Right cardiac atrium (tissue), 5 donors: ENCODE results near the gene PTPRH. TPM values are rescaled to one million over a fixed set of nuclear protein-coding genes. Genes with fewer than 3 reads are reported as not detected.
"Not testable (repeated sequence)": the region's sequence is repeated elsewhere in the genome, so short reads cannot be mapped to it uniquely, and the experiment has no call there.

Experiments used
- ATAC-seq, 2 donors: fragments of 200-7000 bp; cut with Tn5 transposase; one replicate each; pipeline versions ENCODE4 v1.8.0 to v1.9.1; 2020; ENCODE audit warnings: moderate library complexity in 2 of 2, mild to moderate bottlenecking in 1 of 2
- DNase-seq, 3 donors: peaks; one replicate each; pipeline ENCODE4 v3.0.0-alpha.2; 2020
- H3K27ac ChIP-seq: one replicate; pipeline ENCODE4 v1.5.1; 2013; ENCODE audit warnings: mild to moderate bottlenecking, low read length, control low read depth, moderate library complexity
- H3K27me3 ChIP-seq: one replicate; pipeline ENCODE4 v1.6.1; 2013; ENCODE audit not compliant: control insufficient read depth, insufficient read depth
- H3K4me1 ChIP-seq: one replicate; pipeline ENCODE4 v1.6.1; 2013; ENCODE audit warnings: low read length; ENCODE audit not compliant: control insufficient read depth, insufficient read depth
- H3K4me3 ChIP-seq: one replicate; pipeline ENCODE4 v1.5.1; 2013; ENCODE audit warnings: low read length, control low read depth
- H3K9me3 ChIP-seq: one replicate; pipeline ENCODE4 v1.6.1; 2013; ENCODE audit warnings: low read length; ENCODE audit not compliant: control insufficient read depth
- WGBS: extraction: QIAGEN DNeasy Blood & Tissue Kit; methylation state at CpG from one replicate; pipeline ENCODE4 v1.1.7; 2013; 5-methylcytosine and 5-hydroxymethylcytosine counted together
- intact Hi-C, 4 donors: fragments of 100-400 bp; cut with DNase I; formaldehyde crosslinking; loops; one replicate each; pipeline versions ENCODE4 v1.11.0 to v1.14.0; 2022 to 2023
- polyA plus RNA-seq: library from polyadenylated mRNA; stranded (reverse); fragments of 200-250 nt; gene quantifications from one replicate; pipeline ENCODE4 v1.2.3, GENCODE V29; 2013
- total RNA-seq, 4 donors: library from RNA; stranded (reverse); fragmentation: NEBNext Ultra II Directional; extraction: Animal tissue kit (Norgen Biotek cat#: 25700); gene quantifications; one replicate each; pipeline ENCODE4 v1.2.1, GENCODE V29; 2021
- donor health status: healthy with polysubstance abuse.
- donor health status: DM: no; HTN: yes; CAD: no.
- donor health status: DM: no; HTN: no; CAD: no.
- donor health status: DM: no; HTN: yes; CAD: no; lungs with severe emphysema.
- donor health status: DM: yes; HTN: yes; CAD: no.

PTPRH gene
- total and polyA plus RNA-seq, 5 donors, result 0.14 to 3.1 (median 0.72) TPM

- Histone ChIP-seq H3K27ac (no peak overlapping the region), H3K27me3 (no peaks in the 10 kb centered on the region), H3K9me3 (no peaks in the 10 kb centered on the region), H3K4me3 (no peak overlapping the region), H3K4me1 (no peaks in the 10 kb centered on the region)
- DNase-seq (peak in 1 of 3 donors; percentile 39), ATAC-seq (no peak)
- intact Hi-C loops, result no loop called here
- 34% methylated on average over 61 of the region's 61 CpGs for WGBS
Measured at GRCh38 chr19:55161571-55162322, 47.6 kb downstream of the PTPRH start.

GRCh38 chr19:55160986-55161365 is 48.3 kb downstream of the PTPRH start:
- H3K27ac ChIP-seq, result no peak overlapping the region
- no peaks in the 10 kb centered on the region for H3K27me3 ChIP-seq
- no peaks in the 10 kb centered on the region for H3K9me3 ChIP-seq
- ATAC-seq, result no peak
- DNase-seq, result peak in 1 of 3 donors; percentile 40
- no peak overlapping the region for H3K4me3 ChIP-seq
- intact Hi-C loops, result no loop called here
- H3K4me1 ChIP-seq, result no peaks in the 10 kb centered on the region
- 17% methylated on average over 32 of the region's 32 CpGs for WGBS

- ATAC-seq (peak; percentile 53 to 56), DNase-seq (peak; percentile 85 to 95 (median 92))
- intact Hi-C loops, result no loop called here
- Histone ChIP-seq H3K27me3 (no peaks in the 10 kb centered on the region), H3K4me3 (peak overlapping the region; percentile 6), H3K9me3 (no peaks in the 10 kb centered on the region), H3K27ac (peak overlapping the region; percentile 63), H3K4me1 (no peaks in the 10 kb centered on the region)
- 1% methylated on average over 33 of the region's 33 CpGs for WGBS
Measured at GRCh38 chr19:55160128-55160985, 48.9 kb downstream of the PTPRH start.

GRCh38 chr19:55158848-55159749 is 50.2 kb downstream of the PTPRH start:
- H3K27me3 ChIP-seq, result no peaks in the 10 kb centered on the region
- H3K9me3 ChIP-seq, result no peaks in the 10 kb centered on the region
- H3K27ac ChIP-seq, result peak overlapping the region; percentile 98
- intact Hi-C loops, result no loop called here
- ATAC-seq (peak; percentile 70 to 85), DNase-seq (peak; percentile 84 to 91 (median 88))
- peak overlapping the region; percentile 6 for H3K4me3 ChIP-seq
- WGBS, result 29% methylated on average over 18 of the region's 18 CpGs
- no peaks in the 10 kb centered on the region for H3K4me1 ChIP-seq

- ATAC-seq, result no peak
Measured at GRCh38 chr19:55158423-55158822, 50.9 kb downstream of the PTPRH start.

GRCh38 chr19:55157064-55157908 is 52.0 kb downstream of the PTPRH start, which contains the start of gene TNNI3:
Gene TNNI3, minus strand, starts transcription at chr19:55157732. Its CDS starts 143 bp downstream, at chr19:55157589.
- Histone ChIP-seq H3K27me3 (no peaks in the 10 kb centered on the region), H3K27ac (peak within 1 kb of the TSS; percentile 98), H3K9me3 (no peaks in the 10 kb centered on the region), H3K4me1 (no peaks in the 10 kb centered on the region), H3K4me3 (peak within 1 kb of the TSS; percentile 61)
- ATAC-seq (peak; percentile 40 to 41), DNase-seq (peak in 2 of 3 donors; percentile 83 to 91)
- intact Hi-C loops, result no loop called here
- 25% methylated on average over 39 of the region's 39 CpGs for WGBS

More at GRCh38 chr19:55158423-55158822, 50.9 kb downstream of the PTPRH start:
- WGBS, result 33% methylated on average over 4 of the region's 4 CpGs
- H3K4me3 ChIP-seq, result no peak overlapping the region
- H3K27ac ChIP-seq, result peak overlapping the region; percentile 98
- no peaks in the 10 kb centered on the region for H3K27me3 ChIP-seq
- DNase-seq, result peak in 1 of 3 donors; percentile 27
- no peaks in the 10 kb centered on the region for H3K4me1 ChIP-seq
- intact Hi-C loops, result no loop called here
- no peaks in the 10 kb centered on the region for H3K9me3 ChIP-seq

- no peaks in the 10 kb centered on the region for H3K4me1 ChIP-seq
- peak; percentile 36 to 53 for ATAC-seq
- intact Hi-C loops, result no loop called here
Measured at GRCh38 chr19:55156202-55157063, 52.9 kb downstream of the PTPRH start.

GRCh38 chr19:55155784-55156183 is 53.5 kb downstream of the PTPRH start:
- ATAC-seq, H3K27me3 ChIP-seq, DNase-seq, H3K4me1 ChIP-seq, H3K9me3 ChIP-seq, intact Hi-C loops, H3K27ac ChIP-seq: not testable (repeated sequence)
- WGBS, result 12% methylated on average over 5 of the region's 5 CpGs
- H3K4me3 ChIP-seq, result peak overlapping the region; percentile 61

More at GRCh38 chr19:55156202-55157063, 52.9 kb downstream of the PTPRH start:
- 5% methylated on average over 52 of the region's 52 CpGs for whole genome bisulfite sequencing
- H3K27me3 ChIP-seq, result no peaks in the 10 kb centered on the region
- H3K27ac ChIP-seq, result peak overlapping the region; percentile 89
- DNase-seq, result peak; percentile 61 to 88 (median 78)
- no peaks in the 10 kb centered on the region for H3K9me3 ChIP-seq
- peak overlapping the region; percentile 61 for H3K4me3 ChIP-seq

- ATAC-seq (no peak), DNase-seq (peak in 1 of 3 donors; percentile 21)
- Histone ChIP-seq H3K27ac (no peak overlapping the region), H3K4me1 (no peaks in the 10 kb centered on the region), H3K27me3 (no peaks in the 10 kb centered on the region), H3K4me3 (peak overlapping the region; percentile 6), H3K9me3 (no peaks in the 10 kb centered on the region)
- intact Hi-C loops, result no loop called here
- WGBS, result 82% methylated on average over 12 of the region's 12 CpGs
Measured at GRCh38 chr19:55153652-55154264, 55.5 kb downstream of the PTPRH start.
